ENCODE data around the gene ENPP1. TPM values are rescaled to one million over a fixed set of nuclear protein-coding genes. Genes with fewer than 3 reads are reported as not detected.

ENPP1 gene
- total RNA-seq, 2 experiments from 2014 or later = 0.34 TPM; not detected in 1

GRCh38 chr6:131846023-131846663, 38.3 kb downstream of the ENPP1 start:
- ChIA-PET CTCF (ENCODE audit: unreplicated experiment) (no interaction called here), POLR2A (no interaction called here)
- Histone ChIP-seq H3K79me2 (ENCODE audit: insufficient read depth, low read depth, low read length) (no peaks in the 10 kb centered on the region), H3K9me2 (ENCODE audit: insufficient read depth, low read length) (no peaks in the 10 kb centered on the region), H2AFZ (ENCODE audit: low read length) (no peak overlapping the region), H3K36me3 (ENCODE audit: insufficient read depth, low read length) (no peaks in the 10 kb centered on the region), H3K4me3 (ENCODE audit: low read depth, low read length, poor library complexity, severe bottlenecking) (no peak overlapping the region), H3K4me1 (ENCODE audit: insufficient read depth, low read length, poor library complexity, severe bottlenecking) (no peaks in the 10 kb centered on the region), H4K20me1 (ENCODE audit: insufficient read depth, low read length) (no peaks in the 10 kb centered on the region), H3K4me2 (ENCODE audit: low read length) (no peak overlapping the region), H3K27ac (ENCODE audit: low read depth, low read length, poor library complexity, severe bottlenecking) (no peak overlapping the region), H3K9me3 (ENCODE audit: low read length) (no peaks in the 10 kb centered on the region)
- DNase-seq (ENCODE audit: low spot score) = no peak
- intact Hi-C loops (cut with micrococcal nuclease; ENCODE audit: unreplicated experiment) = no loop called here
- no TSS peak for BruUV-seq (replicated peaks)
- TF ChIP-seq EZH2phosphoT487 (IDR thresholded peaks at IDR 0.05; ENCODE audit: borderline replicate concordance, low read depth, low read length) = no peak
- no peak for TF ChIP-seq CTCF (conservative IDR thresholded peaks at IDR 0.05; ENCODE audit: low read length)

- Histone ChIP-seq H3K27ac (ENCODE audit: low read depth, low read length, poor library complexity, severe bottlenecking) (no peak overlapping the region), H2AFZ (ENCODE audit: low read length) (no peak overlapping the region), H3K4me3 (ENCODE audit: low read depth, low read length, poor library complexity, severe bottlenecking) (no peak overlapping the region), H3K4me2 (ENCODE audit: low read length) (no peak overlapping the region), H3K9me2 (ENCODE audit: insufficient read depth, low read length) (no peaks in the 10 kb centered on the region), H3K79me2 (ENCODE audit: insufficient read depth, low read depth, low read length) (no peaks in the 10 kb centered on the region), H3K9me3 (ENCODE audit: low read length) (no peaks in the 10 kb centered on the region), H3K4me1 (ENCODE audit: insufficient read depth, low read length, poor library complexity, severe bottlenecking) (no peaks in the 10 kb centered on the region), H3K36me3 (ENCODE audit: insufficient read depth, low read length) (no peaks in the 10 kb centered on the region), H4K20me1 (ENCODE audit: insufficient read depth, low read length) (no peaks in the 10 kb centered on the region)
- intact Hi-C loops (cut with micrococcal nuclease; ENCODE audit: unreplicated experiment) = no loop called here
- BruUV-seq (replicated peaks) = no TSS peak
- no peak for DNase-seq (ENCODE audit: low spot score)
- ChIA-PET CTCF (ENCODE audit: unreplicated experiment) (no interaction called here), POLR2A (no interaction called here)
- TF ChIP-seq CTCF (conservative IDR thresholded peaks at IDR 0.05; ENCODE audit: low read length) (no peak), EZH2phosphoT487 (IDR thresholded peaks at IDR 0.05; ENCODE audit: borderline replicate concordance, low read depth, low read length) (no peak)
Measured at GRCh38 chr6:131846905-131847304, 39.1 kb downstream of the ENPP1 start.

GRCh38 chr6:131849799-131850198, 42.0 kb downstream of the ENPP1 start:
- H4K20me1 ChIP-seq (ENCODE audit: insufficient read depth, low read length) = no peaks in the 10 kb centered on the region
- no peak for DNase-seq (ENCODE audit: low spot score)
- intact Hi-C loops (cut with micrococcal nuclease; ENCODE audit: unreplicated experiment) = no loop called here
- H3K4me2 ChIP-seq (ENCODE audit: low read length) = no peak overlapping the region
- ChIA-PET CTCF (ENCODE audit: unreplicated experiment) (no interaction called here), POLR2A (no interaction called here)
- no peaks in the 10 kb centered on the region for H3K9me2 ChIP-seq (ENCODE audit: insufficient read depth, low read length)
- BruUV-seq (replicated peaks) = no TSS peak
- H3K27ac ChIP-seq (ENCODE audit: low read depth, low read length, poor library complexity, severe bottlenecking) = no peak overlapping the region
- no peaks in the 10 kb centered on the region for H3K36me3 ChIP-seq (ENCODE audit: insufficient read depth, low read length)
- no peak overlapping the region for H2AFZ ChIP-seq (ENCODE audit: low read length)
- H3K79me2 ChIP-seq (ENCODE audit: insufficient read depth, low read depth, low read length) = no peaks in the 10 kb centered on the region
- H3K9me3 ChIP-seq (ENCODE audit: low read length) = no peaks in the 10 kb centered on the region
- no peaks in the 10 kb centered on the region for H3K4me1 ChIP-seq (ENCODE audit: insufficient read depth, low read length, poor library complexity, severe bottlenecking)
- no peak overlapping the region for H3K4me3 ChIP-seq (ENCODE audit: low read depth, low read length, poor library complexity, severe bottlenecking)
- no peak for TF ChIP-seq CTCF (conservative IDR thresholded peaks at IDR 0.05; ENCODE audit: low read length)

All from OCI-LY7 (cell line).